NB4 (cell line): ENCODE measurements around the gene TMED6.

ENCODE experiments used
- CTCF ChIP-seq: IDR thresholded peaks from one replicate; pipeline ENCODE4 v1.5.1; 2012; ENCODE audit warnings: low read depth, low read length
- POLR2A ChIP-seq: IDR thresholded peaks from 2 replicates; pipeline ENCODE4 v1.6.1; 2011; ENCODE audit warnings: mild to moderate bottlenecking; ENCODE audit not compliant: insufficient read length; ENCODE audit errors: extremely low read depth

- TF ChIP-seq CTCF: no peak
- TF ChIP-seq POLR2A: no peak
Observed at GRCh38 chr16:69321080-69321479, 30.5 kb downstream of the TMED6 start.
